Stimulated activated naive CD4-positive, alpha-beta T cell (primary cell): Measurements from ENCODE around the gene MAFG.
A peak's percentile ranks its signal among the peaks of the same experiment; 100 is the strongest.

Experiments
- DNase-seq, 6 experiments: peaks; one replicate each; lab custom pipeline; 2025; lab: John Stamatoyannopoulos, UW

MAFG gene

DNA sequence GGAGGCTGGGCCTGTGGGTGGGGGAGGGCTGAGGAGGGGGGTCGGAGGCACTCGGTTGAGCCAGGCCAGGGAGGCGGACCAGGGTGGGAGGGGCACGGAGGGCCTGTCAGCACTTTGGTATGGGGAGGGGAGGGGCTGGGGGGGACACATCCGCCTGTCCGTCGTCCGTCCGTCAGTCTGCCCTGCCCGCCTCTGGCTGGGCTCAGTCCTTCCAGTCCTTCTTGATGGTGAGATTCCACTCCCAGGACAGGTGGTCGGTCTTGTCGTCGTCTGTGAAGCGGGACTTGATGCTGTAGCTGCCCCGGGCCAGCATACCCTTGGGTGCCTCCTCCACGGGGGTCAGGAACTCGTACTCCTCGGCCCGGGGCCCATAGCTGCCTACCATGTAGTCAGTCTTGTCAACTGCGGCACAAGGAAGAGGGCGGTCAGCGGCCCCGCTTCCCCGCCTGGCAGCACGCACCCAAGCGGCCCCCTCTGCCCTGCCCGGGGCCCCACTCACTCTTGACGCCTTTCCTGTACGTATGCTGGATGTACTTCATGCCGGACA lies 58.8 kb downstream of the MAFG start:
- peak in 2 of 6 experiments; percentile 17 to 29 for DNase-seq
